HUDEP-2 (cell line): ENCODE results near the gene EDARADD.
A peak's percentile ranks its signal among the peaks of the same experiment; 100 is the strongest.
"Not testable (repeated sequence)": the region's sequence is repeated elsewhere in the genome, so short reads cannot be mapped to it uniquely, and the experiment has no call there.

ENCODE experiments used
- DNase-seq, 76 experiments: peaks; one replicate each; lab custom pipeline; 2025; ENCODE audit not compliant: unreplicated experiment in 76 of 76; lab: John Stamatoyannopoulos, UW

EDARADD gene

GRCh38 chr1:236480758-236481436 lies 86.8 kb downstream of the EDARADD start:
- no peak for DNase-seq

GRCh38 chr1:236484310-236484971 lies 90.4 kb downstream of the EDARADD start:
- no peak for DNase-seq

- no peak for DNase-seq
Observed at GRCh38 chr1:236486356-236487002, 92.4 kb downstream of the EDARADD start.

GRCh38 chr1:236489161-236489560 lies 95.1 kb downstream of the EDARADD start:
- DNase-seq, result not testable (repeated sequence)

GRCh38 chr1:236489710-236490377 lies 95.8 kb downstream of the EDARADD start:
- DNase-seq, result peak in 11 of 76 experiments; percentile 2 to 35 (median 10)

- peak in 1 of 76 experiments; percentile 11 for DNase-seq
Observed at GRCh38 chr1:236491469-236492136, 97.5 kb downstream of the EDARADD start.

- no peak for DNase-seq
Observed at GRCh38 chr1:236492378-236492777, 98.3 kb downstream of the EDARADD start.

- no peak for DNase-seq
Observed at GRCh38 chr1:236494082-236494481, 100.0 kb downstream of the EDARADD start.

GRCh38 chr1:236494586-236495466 lies 100.7 kb downstream of the EDARADD start:
- DNase-seq, result no peak

- no peak for DNase-seq
Observed at GRCh38 chr1:236495467-236496112, 101.5 kb downstream of the EDARADD start.

- no peak for DNase-seq
Observed at GRCh38 chr1:236497908-236498307, 103.8 kb downstream of the EDARADD start.

- no peak for DNase-seq
Observed at GRCh38 chr1:236501093-236501492, 107.0 kb downstream of the EDARADD start.

- DNase-seq, result no peak
Observed at GRCh38 chr1:236502579-236502971, 108.5 kb downstream of the EDARADD start.

- DNase-seq, result peak in 2 of 76 experiments; percentile 13 to 16
Observed at GRCh38 chr1:236502972-236503639, 109.0 kb downstream of the EDARADD start.

- DNase-seq, result not testable (repeated sequence)
Observed at GRCh38 chr1:236504338-236504737, 110.3 kb downstream of the EDARADD start.

GRCh38 chr1:236507022-236507700 lies 113.1 kb downstream of the EDARADD start:
- peak in 34 of 76 experiments; percentile 1 to 72 (median 20) for DNase-seq

- DNase-seq, result no peak
Observed at GRCh38 chr1:236508593-236509027, 114.5 kb downstream of the EDARADD start.

GRCh38 chr1:236509203-236509602 lies 115.1 kb downstream of the EDARADD start:
- DNase-seq, result no peak
